GM19324 (cell line): ENCODE results near the gene EMP2.
"Not testable (repeated sequence)": the region's sequence is repeated elsewhere in the genome, so short reads cannot be mapped to it uniquely, and the experiment has no call there.

Source experiments
- ATAC-seq: cut with Tn5 transposase; IDR thresholded peaks from one replicate; pipeline ENCODE4 v1.9.1; 2021; ENCODE audit warnings: mild to moderate bottlenecking, moderate library complexity; ENCODE audit not compliant: unreplicated experiment, low FRiP score

EMP2 gene

GRCh38 chr16:10579965-10580882 lies at the start of gene EMP2:
Gene EMP2, minus strand, starts transcription at chr16:10580598. Its CDS starts 32,981 bp downstream, at chr16:10547617.
- no peak for ATAC-seq

- no peak for ATAC-seq
These were observed 49.2 kb upstream of the EMP2 start for GRCh38 chr16:10629592-10629963.

- no peak for ATAC-seq
These were observed 45.4 kb upstream of the EMP2 start for GRCh38 chr16:10625595-10626357.

GRCh38 chr16:10624527-10624926 lies 44.1 kb upstream of the EMP2 start:
- ATAC-seq = no peak

GRCh38 chr16:10623059-10623458 lies 42.7 kb upstream of the EMP2 start:
- no peak for ATAC-seq

- ATAC-seq = no peak
These were observed 41.9 kb upstream of the EMP2 start for GRCh38 chr16:10622036-10622921.

GRCh38 chr16:10621216-10621949 lies 41.0 kb upstream of the EMP2 start:
- ATAC-seq = not testable (repeated sequence)

GRCh38 chr16:10620120-10620519 lies 39.7 kb upstream of the EMP2 start:
- ATAC-seq = no peak

GRCh38 chr16:10619271-10619849 lies 39.0 kb upstream of the EMP2 start:
- ATAC-seq = no peak

GRCh38 chr16:10618710-10619209 lies 38.4 kb upstream of the EMP2 start:
- ATAC-seq = no peak

GRCh38 chr16:10617662-10618420 lies 37.4 kb upstream of the EMP2 start:
- ATAC-seq = no peak

- no peak for ATAC-seq
These were observed 36.6 kb upstream of the EMP2 start for GRCh38 chr16:10616756-10617640.

GRCh38 chr16:10616419-10616755 lies 36.0 kb upstream of the EMP2 start:
- no peak for ATAC-seq

GRCh38 chr16:10614685-10615084 lies 34.3 kb upstream of the EMP2 start:
- no peak for ATAC-seq

GRCh38 chr16:10613785-10614485 lies 33.5 kb upstream of the EMP2 start:
- no peak for ATAC-seq

- no peak for ATAC-seq
These were observed 32.3 kb upstream of the EMP2 start for GRCh38 chr16:10612649-10613179.

GRCh38 chr16:10611825-10612342 lies 31.5 kb upstream of the EMP2 start:
- ATAC-seq = no peak
